Activated naive CD4-positive, alpha-beta T cell treated with Interleukin-2 at 50 U/mL for 16 hours (primary cell): ENCODE results near the gene ALS2CL.

ENCODE experiments used
- DNase-seq: peaks from one replicate; pipeline ENCODE4 v3.0.0-alpha.2; 2020

Gene ALS2CL

GRCh38 chr3:46701181-46701939, 7.9 kb upstream of the ALS2CL start, which contains the start of gene TMIE:
Gene TMIE, plus strand, starts transcription at chr3:46701392. Its CDS starts 96 bp downstream, at chr3:46701488.
- no peak for DNase-seq

GRCh38 chr3:46700772-46701171, 7.3 kb upstream of the ALS2CL start:
- no peak for DNase-seq

GRCh38 chr3:46699676-46700523, 6.4 kb upstream of the ALS2CL start:
- DNase-seq: no peak

GRCh38 chr3:46695962-46696894, 2.7 kb upstream of the ALS2CL start:
- DNase-seq: no peak

GRCh38 chr3:46695177-46695961, 1.9 kb upstream of the ALS2CL start:
- peak; percentile 56 for DNase-seq

- no peak for DNase-seq
Measured at GRCh38 chr3:46694520-46694919, 1.0 kb upstream of the ALS2CL start.

- peak; percentile 54 for DNase-seq
Measured at GRCh38 chr3:46693892-46694226, 380 bp upstream of the ALS2CL start.

- no peak for DNase-seq
Measured at GRCh38 chr3:46692566-46692990, 901 bp downstream of the ALS2CL start.

GRCh38 chr3:46690798-46691197, 2.7 kb downstream of the ALS2CL start:
- DNase-seq: no peak

GRCh38 chr3:46685446-46685845, 8.0 kb downstream of the ALS2CL start:
- DNase-seq: no peak

- DNase-seq: no peak
Measured at GRCh38 chr3:46684891-46685290, 8.6 kb downstream of the ALS2CL start.

- DNase-seq: no peak
Measured at GRCh38 chr3:46682974-46683373, 10.5 kb downstream of the ALS2CL start.

GRCh38 chr3:46681856-46682540, 11.5 kb downstream of the ALS2CL start:
- no peak for DNase-seq

GRCh38 chr3:46681387-46681786, 12.1 kb downstream of the ALS2CL start:
- DNase-seq: no peak

- DNase-seq: no peak
Measured at GRCh38 chr3:46680298-46680826, 13.1 kb downstream of the ALS2CL start.

- no peak for DNase-seq
Measured at GRCh38 chr3:46679681-46680080, 13.8 kb downstream of the ALS2CL start.

GRCh38 chr3:46678280-46678679, 15.2 kb downstream of the ALS2CL start:
- DNase-seq: no peak

GRCh38 chr3:46677411-46677726, 16.1 kb downstream of the ALS2CL start:
- no peak for DNase-seq

GRCh38 chr3:46676601-46677410, 16.7 kb downstream of the ALS2CL start:
- DNase-seq: no peak

GRCh38 chr3:46675843-46676567, 17.5 kb downstream of the ALS2CL start:
- no peak for DNase-seq
